K562 (cell line): ENCODE results near the gene TCHH.

ENCODE experiments used
- BCL6 ChIP-seq: fragments of 250-450 bp; sonication (Bioruptor Pico); IDR thresholded peaks from 2 replicates; pipeline ENCODE4 v1.4.0; 2020
- EZH2 ChIP-seq: IDR thresholded peaks from 2 replicates; pipeline ENCODE4 v1.6.1; 2012; ENCODE audit warnings: low read depth, mild to moderate bottlenecking, inconsistent platforms, low read length, borderline replicate concordance
- MECOM ChIP-seq: fragments of 250-450 bp; sonication (Bioruptor Pico); IDR thresholded peaks from 2 replicates; pipeline ENCODE4 v1.8.0; 2022; ENCODE audit warnings: inconsistent platforms
- TCF7 ChIP-seq: sonication (generic); IDR thresholded peaks from 2 replicates; pipeline ENCODE4 v1.6.1; 2016; ENCODE audit warnings: antibody characterized with exemption, borderline replicate concordance
- ZNF263 ChIP-seq: sonication (generic); formaldehyde crosslinking; IDR thresholded peaks from 2 replicates; pipeline ENCODE4 v1.8.0; 2022; ENCODE audit warnings: mild to moderate bottlenecking, missing genetic modification reagents, borderline replicate concordance
- TF ChIP-seq, protein P1 (sequence below), 3 experiments: IDR thresholded peaks in 2 of 3; conservative IDR thresholded peaks in 1 of 3; 2 replicates each; pipeline ENCODE4 v1.5.1; 2011 to 2012; ENCODE audit warnings: low read length in 3 of 3, mild to moderate bottlenecking in 3 of 3, control low read depth in 2 of 3, improper control_type of control experiment in 1 of 3, inconsistent platforms in 1 of 3, low read depth in 1 of 3, mixed read lengths in 1 of 3, moderate library complexity in 1 of 3; ENCODE audit not compliant: insufficient read depth in 2 of 3

DNA sequence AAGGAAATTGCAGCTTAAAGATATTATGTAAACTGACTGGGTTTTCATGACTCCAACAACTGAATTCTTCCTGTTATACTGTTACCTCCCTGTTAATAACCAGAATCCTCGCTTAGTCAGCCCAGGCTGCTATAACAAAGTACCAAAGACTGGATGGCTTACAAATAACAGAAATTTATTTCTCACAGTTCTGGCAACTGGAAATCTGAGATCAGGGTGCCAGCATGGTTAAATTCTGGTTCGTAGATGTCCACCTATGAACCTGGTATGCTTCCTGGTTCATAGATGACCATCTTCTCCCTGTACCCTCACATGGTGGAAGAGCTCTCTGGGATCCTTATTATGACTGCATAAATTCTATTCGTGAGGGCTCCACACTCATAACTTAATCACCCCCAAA, 18.3 kb downstream of the TCHH start:
- no peak for TF ChIP-seq BCL6 (CRISPR knock-in tag)
- no peak for TF ChIP-seq ZNF263 (CRISPR knock-in tag)
- no peak for TF ChIP-seq EZH2
- TF ChIP-seq, protein P1, sequence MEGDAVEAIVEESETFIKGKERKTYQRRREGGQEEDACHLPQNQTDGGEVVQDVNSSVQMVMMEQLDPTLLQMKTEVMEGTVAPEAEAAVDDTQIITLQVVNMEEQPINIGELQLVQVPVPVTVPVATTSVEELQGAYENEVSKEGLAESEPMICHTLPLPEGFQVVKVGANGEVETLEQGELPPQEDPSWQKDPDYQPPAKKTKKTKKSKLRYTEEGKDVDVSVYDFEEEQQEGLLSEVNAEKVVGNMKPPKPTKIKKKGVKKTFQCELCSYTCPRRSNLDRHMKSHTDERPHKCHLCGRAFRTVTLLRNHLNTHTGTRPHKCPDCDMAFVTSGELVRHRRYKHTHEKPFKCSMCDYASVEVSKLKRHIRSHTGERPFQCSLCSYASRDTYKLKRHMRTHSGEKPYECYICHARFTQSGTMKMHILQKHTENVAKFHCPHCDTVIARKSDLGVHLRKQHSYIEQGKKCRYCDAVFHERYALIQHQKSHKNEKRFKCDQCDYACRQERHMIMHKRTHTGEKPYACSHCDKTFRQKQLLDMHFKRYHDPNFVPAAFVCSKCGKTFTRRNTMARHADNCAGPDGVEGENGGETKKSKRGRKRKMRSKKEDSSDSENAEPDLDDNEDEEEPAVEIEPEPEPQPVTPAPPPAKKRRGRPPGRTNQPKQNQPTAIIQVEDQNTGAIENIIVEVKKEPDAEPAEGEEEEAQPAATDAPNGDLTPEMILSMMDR (IDR thresholded peaks at IDR 0.05 in 2 of 3, conservative IDR thresholded peaks at IDR 0.05 in 1 of 3; ENCODE audit: insufficient read depth in 2 of 3, low read depth in 1 of 3, low read length in 3 of 3): no peak
- no peak for TF ChIP-seq MECOM (CRISPR knock-in tag)
- no peak for TF ChIP-seq TCF7
